GM13977 (cell line): ENCODE results near the gene MAP3K1.
"Not testable (repeated sequence)": the region's sequence is repeated elsewhere in the genome, so short reads cannot be mapped to it uniquely, and the experiment has no call there.

Experiments used
- DNase-seq: peaks from one replicate; pipeline ENCODE4 v3.0.0; 2012; ENCODE audit warnings: low spot score
- CTCF ChIP-seq: IDR thresholded peaks from 2 replicates; pipeline ENCODE4 v1.5.1; 2012; ENCODE audit warnings: mild to moderate bottlenecking, control low read depth; ENCODE audit not compliant: insufficient read depth; ENCODE audit errors: extremely low read depth, missing control alignments
- in situ Hi-C: fragments of 300-500 bp; cut with MboI; formaldehyde crosslinking; loops from one replicate; pipeline ENCODE4 v1.12.0; 2022; ENCODE audit warnings: low sequenced_read_pairs, low pct_unique_long_range_greater_than_20kb, mixed read lengths, inconsistent platforms; ENCODE audit not compliant: unreplicated experiment

The MAP3K1 gene

GRCh38 chr5:56814963-56815657, at the start of gene MAP3K1:
Gene MAP3K1 (plus strand): TSS chr5:56815549. CDS start chr5:56815574, 25 bp downstream.
- in situ Hi-C loops = no loop called here
- peak; percentile 90 for DNase-seq
- TF ChIP-seq CTCF = peak; percentile 31

- no peak for TF ChIP-seq CTCF
- in situ Hi-C loops = no loop called here
- DNase-seq = no peak
These were observed 48.4 kb upstream of the MAP3K1 start for GRCh38 chr5:56766926-56767325.

GRCh38 chr5:56769875-56770604, 45.3 kb upstream of the MAP3K1 start:
- TF ChIP-seq CTCF = no peak
- in situ Hi-C loops = no loop called here
- no peak for DNase-seq

GRCh38 chr5:56772767-56773166, 42.6 kb upstream of the MAP3K1 start:
- no peak for DNase-seq

GRCh38 chr5:56774957-56775356, 40.4 kb upstream of the MAP3K1 start:
- in situ Hi-C loops = no loop called here
- no peak for TF ChIP-seq CTCF
- DNase-seq = no peak

More at GRCh38 chr5:56772767-56773166, 42.6 kb upstream of the MAP3K1 start:
- no peak for TF ChIP-seq CTCF
- in situ Hi-C loops = no loop called here

- in situ Hi-C loops = not testable (repeated sequence)
These were observed 39.0 kb upstream of the MAP3K1 start for GRCh38 chr5:56776212-56776846.

GRCh38 chr5:56783261-56783660, 32.1 kb upstream of the MAP3K1 start:
- DNase-seq = no peak
- TF ChIP-seq CTCF = no peak
- in situ Hi-C loops = no loop called here

More at GRCh38 chr5:56776212-56776846, 39.0 kb upstream of the MAP3K1 start:
- DNase-seq = not testable (repeated sequence)
